NCI-H69 (cell line): ENCODE data around the gene DPYD.

Source experiments
- DNase-seq: peaks from one replicate; lab custom pipeline; 2025; lab: John Stamatoyannopoulos, UW

The DPYD gene

DNA sequence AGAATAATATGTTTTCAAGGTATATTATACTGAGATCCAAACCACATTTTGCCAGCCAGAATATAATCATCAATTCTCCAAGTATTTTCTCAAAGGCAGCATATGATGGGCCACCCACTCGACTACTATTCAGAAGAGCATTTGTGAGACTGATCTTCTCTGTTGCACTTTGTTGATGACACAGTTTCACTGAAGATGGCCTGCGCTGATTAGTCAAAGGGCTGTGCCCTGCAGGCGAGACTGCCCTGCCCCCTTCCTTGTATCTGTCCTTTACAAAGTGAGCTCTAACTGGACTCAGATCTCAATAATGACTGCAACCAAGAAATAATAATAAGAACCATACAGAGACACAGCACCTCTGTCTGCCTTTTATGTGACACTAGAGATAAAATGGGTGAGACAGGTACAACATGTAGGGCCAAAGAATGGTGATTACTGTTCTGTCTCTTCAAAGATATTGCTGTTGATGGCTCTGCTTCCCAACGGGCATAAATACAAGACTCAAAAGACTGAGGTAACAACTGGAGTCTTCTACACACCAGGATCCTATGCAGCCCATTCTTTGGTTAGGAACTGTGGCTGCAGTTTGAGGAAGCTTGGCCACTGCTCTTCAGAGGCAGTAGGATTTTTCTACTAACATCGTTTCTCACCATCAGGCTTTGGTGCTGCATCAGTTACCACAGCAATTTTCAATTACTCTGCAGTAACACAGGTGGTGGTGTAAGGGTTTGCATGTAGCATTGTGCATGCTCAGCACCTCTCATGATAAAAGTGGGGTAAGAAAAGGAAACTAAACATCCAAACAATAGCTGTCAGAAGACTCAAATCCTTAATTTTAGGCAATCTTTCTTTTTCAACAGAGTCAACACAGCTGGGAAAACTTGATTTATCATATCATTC is 718.1 kb downstream of the DPYD start:
- peak; percentile 21 for DNase-seq

DNA sequence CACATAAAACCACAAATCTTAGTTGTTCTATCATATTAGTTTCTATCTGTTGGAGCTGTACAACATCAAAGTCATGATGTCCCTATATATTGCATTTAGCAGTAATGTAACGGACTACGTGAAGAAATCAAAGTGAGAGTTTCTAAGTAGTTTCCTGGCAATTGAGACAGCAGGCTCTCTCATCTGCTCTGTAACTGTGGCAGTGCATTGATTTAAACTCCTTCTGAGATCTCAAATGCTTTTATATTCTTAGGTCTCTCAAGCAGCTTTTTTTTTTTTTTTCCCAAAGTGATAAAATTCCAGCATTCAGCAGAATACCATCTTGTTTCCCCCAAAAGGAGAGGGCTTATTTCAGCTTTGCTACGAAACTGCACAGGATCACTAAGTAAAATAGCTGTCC is 719.2 kb downstream of the DPYD start:
- no peak for DNase-seq

DNA sequence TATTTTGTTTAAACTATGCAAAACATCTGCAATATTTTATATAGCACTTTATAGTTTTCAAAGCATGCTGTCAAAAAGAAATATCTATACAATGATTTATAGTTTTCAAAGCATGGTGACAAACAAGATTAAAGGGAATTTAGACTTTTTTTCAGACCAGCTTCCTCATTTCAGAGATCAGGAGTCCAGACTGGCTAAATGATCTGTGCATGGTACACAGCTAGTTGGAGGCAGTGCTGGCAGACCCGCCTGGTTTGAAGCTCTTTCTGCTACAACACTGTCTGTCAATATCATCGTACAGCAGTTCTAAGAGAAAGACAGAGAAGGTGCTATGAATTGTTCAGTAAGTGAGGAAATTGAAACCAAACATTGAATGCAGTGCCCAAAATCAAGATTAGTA is 720.2 kb downstream of the DPYD start:
- peak; percentile 38 for DNase-seq

- DNase-seq: no peak
Observed at GRCh38 chr1:97196825-97197516, 723.9 kb downstream of the DPYD start.

- no peak for DNase-seq
Observed at GRCh38 chr1:97192872-97193572, 727.8 kb downstream of the DPYD start.

GRCh38 chr1:97190326-97190725 is 730.5 kb downstream of the DPYD start:
- DNase-seq: no peak

DNA sequence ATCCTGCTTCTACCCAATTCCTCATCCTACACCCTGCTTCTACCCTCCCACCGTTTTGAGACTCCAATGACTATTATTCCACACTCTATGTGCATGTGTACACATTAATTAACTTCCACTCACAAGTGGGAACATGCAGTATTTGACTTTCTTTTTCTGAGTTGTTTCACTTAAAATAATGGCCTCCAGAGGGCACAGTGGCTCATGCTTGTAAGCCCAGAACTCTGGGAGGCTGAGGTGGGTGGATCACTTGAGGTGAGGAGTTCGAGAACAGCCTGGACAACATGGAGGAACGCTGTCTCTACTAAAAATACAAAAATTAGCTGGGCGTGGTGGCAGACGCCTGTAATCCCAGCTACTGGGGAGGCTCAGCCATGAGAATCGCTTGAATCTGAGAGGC is 734.5 kb downstream of the DPYD start:
- peak; percentile 48 for DNase-seq

- peak; percentile 88 for DNase-seq
Observed at GRCh38 chr1:97174039-97174704, 746.7 kb downstream of the DPYD start.

DNA sequence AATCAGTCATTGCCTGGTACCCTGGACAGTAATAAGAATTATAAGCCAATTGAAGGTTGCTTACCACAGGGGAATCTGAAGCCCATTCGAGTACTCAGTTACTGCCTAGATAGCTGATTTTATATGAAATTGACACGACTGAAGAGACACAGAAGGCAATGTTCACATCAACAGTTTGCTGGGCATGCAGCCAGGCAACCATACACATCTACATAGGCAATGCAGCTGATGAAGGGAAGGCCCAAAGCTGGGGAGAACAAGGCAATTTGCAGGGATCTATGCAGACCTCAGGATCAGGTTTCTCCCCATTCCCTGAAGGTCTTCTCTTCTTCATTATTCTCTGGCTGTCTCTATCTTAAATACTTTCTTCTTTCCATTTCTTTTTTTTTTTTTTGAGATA is 750.5 kb downstream of the DPYD start:
- no peak for DNase-seq

DNA sequence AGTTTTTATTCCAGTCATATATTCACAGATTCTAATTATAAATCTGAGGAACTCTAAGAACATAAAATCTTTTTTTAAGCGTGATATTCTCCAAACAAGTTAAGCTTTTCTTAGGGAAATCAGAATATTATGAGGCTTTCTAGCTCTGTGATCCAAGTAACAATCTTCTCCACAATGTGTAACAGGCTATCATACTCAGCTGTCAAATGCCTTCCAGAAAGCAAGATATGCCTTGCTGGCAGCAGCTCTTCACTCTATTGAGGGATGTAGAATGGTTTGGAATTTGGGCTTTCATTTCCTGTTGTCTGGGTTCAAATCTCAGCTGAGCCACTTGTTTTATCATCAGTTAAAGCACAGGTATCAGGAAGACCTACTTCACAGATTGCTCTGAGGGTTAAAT is 752.8 kb downstream of the DPYD start:
- no peak for DNase-seq

DNA sequence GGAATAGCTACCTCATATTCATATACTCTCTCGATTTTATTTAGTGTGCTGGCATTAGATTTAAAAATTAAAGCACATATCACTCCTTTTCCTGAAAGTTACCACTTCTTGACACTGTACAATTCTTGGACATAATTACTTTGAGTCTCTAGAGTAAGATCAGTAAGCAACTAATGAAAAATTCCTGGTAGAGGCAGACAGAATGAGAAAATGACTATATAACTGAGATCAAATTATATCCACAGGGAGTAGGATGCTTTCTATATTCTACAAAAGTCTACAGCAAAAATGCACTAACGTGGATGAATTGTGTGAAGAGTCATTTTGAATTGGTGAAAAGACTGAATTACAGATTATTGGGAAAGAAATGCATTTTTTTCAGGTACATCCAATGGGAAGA is 753.6 kb downstream of the DPYD start:
- no peak for DNase-seq

DNA sequence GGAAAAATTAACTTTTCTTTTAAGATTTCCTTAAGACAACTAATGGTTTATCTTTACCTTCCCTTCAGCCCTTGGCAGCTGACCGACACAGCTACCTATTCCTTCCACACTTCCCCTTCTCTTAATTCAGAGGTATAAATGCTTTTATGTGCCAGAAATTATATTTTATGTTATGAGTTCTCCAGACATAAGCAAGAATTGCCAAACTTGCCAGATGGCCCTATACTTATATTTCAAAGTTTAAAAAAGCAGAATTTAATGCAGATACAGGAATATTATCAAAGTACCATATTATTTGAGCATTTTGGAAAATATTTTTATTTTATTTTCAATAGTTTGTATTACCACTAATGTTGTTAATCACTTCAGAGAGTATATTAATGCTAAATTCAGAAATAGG is 754.2 kb downstream of the DPYD start:
- no peak for DNase-seq

DNA sequence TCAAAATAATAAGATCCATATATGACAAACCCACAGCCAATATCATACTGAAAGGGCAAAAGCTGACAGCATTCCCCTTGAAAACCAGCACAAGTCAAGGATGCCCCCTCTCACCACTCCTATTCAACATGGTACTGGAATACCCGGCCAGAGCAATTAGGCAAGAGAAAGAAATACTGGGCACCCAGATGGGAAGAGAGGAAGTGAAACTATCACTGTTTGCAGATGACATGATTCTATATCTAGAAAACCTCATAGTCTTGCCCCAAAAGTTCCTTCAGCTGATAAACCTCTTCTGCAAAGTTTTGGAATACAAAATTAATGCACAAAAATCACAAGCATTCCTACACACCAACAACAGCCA is 756.6 kb downstream of the DPYD start:
- DNase-seq: no peak

GRCh38 chr1:97163591-97164275 is 757.1 kb downstream of the DPYD start:
- DNase-seq: no peak

GRCh38 chr1:97160818-97161217 is 760.0 kb downstream of the DPYD start:
- DNase-seq: no peak

DNA sequence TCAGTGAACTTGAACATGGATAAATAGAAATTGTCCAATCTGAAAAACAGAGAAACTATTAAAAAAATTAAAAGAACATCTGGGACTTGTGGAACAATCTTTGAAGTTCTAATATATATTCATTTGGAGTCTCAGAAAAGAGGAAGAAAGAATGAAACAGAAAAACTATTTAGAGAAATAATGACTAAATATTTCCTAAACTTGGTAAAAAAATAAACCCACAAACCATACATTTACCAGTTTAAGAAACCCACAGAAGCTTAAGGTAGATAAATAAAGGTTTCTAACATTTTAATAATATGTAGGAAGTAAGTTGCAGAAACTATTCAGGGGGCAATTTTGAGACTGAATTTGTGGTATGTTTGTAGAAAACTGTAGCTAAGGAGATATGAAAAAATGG is 761.5 kb downstream of the DPYD start:
- no peak for DNase-seq

GRCh38 chr1:97158691-97159096 is 762.1 kb downstream of the DPYD start:
- DNase-seq: peak; percentile 12

GRCh38 chr1:97157991-97158390 is 762.8 kb downstream of the DPYD start:
- DNase-seq: peak; percentile 58

DNA sequence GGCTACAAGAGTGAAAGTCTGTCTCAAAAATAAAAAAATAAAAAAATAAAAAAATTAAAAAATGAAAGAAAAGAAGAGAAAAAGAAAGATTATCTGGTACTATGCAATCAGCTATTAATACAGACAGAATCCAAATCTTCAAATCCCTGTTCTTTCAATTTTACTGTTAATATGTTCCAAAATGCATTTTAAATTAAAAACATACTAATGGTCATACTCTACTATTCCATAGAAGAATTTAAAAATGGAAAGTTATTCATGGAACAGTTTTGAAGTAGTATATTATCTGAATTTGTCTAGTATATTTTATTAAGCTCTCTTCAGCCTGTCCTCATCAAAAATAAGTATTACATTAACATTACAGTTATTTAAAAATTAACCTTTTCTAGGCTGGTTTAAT is 769.2 kb downstream of the DPYD start:
- DNase-seq: no peak

GRCh38 chr1:97145321-97145956 is 775.4 kb downstream of the DPYD start:
- DNase-seq: peak; percentile 80

DNA sequence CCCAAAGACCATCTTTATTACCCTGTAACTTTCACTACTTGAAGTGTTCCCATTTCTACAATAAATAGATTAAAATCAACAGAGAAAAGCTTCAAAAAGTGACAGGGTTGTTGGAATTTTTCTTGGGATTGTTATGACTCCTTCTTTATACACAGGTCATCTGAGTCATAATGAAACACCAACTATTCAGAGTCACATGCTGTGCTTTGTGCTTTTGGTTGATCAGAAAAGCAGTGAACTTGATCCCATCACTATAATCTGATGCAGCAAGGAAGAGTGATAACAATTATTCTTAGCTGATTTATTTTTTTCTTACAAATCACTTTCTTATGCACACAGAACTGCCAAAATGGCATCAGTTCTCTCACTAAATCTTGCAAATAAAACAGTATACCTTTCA is 776.3 kb downstream of the DPYD start:
- DNase-seq: peak; percentile 23
